Parathyroid adenoma (tissue), 2 donors: ENCODE measurements around the gene NHSL1.

Experiments
- H2AFZ ChIP-seq: fragments of 300-600 bp; sonication (generic); one replicate; pipeline ENCODE4 v1.7.0; 2017; ENCODE audit warnings: antibody characterized with exemption, mild to moderate bottlenecking
- H3K27ac ChIP-seq: fragments of 300-600 bp; sonication (generic); one replicate; pipeline ENCODE4 v1.7.0; 2017
- H3K27me3 ChIP-seq: fragments of 300-600 bp; sonication (generic); one replicate; pipeline ENCODE4 v1.7.0; 2017; ENCODE audit warnings: low read length; ENCODE audit not compliant: control insufficient read depth, insufficient read depth
- H3K36me3 ChIP-seq: fragments of 300-600 bp; sonication (generic); one replicate; pipeline ENCODE4 v1.7.0; 2017; ENCODE audit warnings: low read length; ENCODE audit not compliant: control insufficient read depth, insufficient read depth
- H3K4me1 ChIP-seq: fragments of 300-600 bp; sonication (generic); one replicate; pipeline ENCODE4 v1.7.0; 2017; ENCODE audit warnings: control low read depth
- H3K4me2 ChIP-seq: fragments of 300-600 bp; sonication (generic); one replicate; pipeline ENCODE4 v1.7.0; 2017; ENCODE audit warnings: low read length
- H3K4me3 ChIP-seq: fragments of 300-600 bp; sonication (generic); one replicate; pipeline ENCODE4 v1.7.0; 2017; ENCODE audit warnings: low read depth, low read length
- H3K79me2 ChIP-seq: fragments of 300-600 bp; sonication (generic); one replicate; pipeline ENCODE4 v1.7.0; 2017; ENCODE audit warnings: control low read depth
- H3K9ac ChIP-seq: fragments of 300-600 bp; sonication (generic); one replicate; pipeline ENCODE4 v1.7.0; 2017; ENCODE audit warnings: mild to moderate bottlenecking
- H3K9me3 ChIP-seq: fragments of 300-600 bp; sonication (generic); one replicate; pipeline ENCODE4 v1.7.0; 2017; ENCODE audit warnings: low read length; ENCODE audit not compliant: control insufficient read depth
- TF ChIP-seq, protein P1 (sequence below): fragments of 300-600 bp; sonication (generic); IDR thresholded peaks from one replicate; pipeline ENCODE4 v1.7.0; 2017; ENCODE audit warnings: antibody characterized with exemption, mild to moderate bottlenecking
- donor health status: primary hyperparathyroidism.

Gene NHSL1

GRCh38 chr6:138492871-138493270, 6.4 kb downstream of the NHSL1 start:
- H3K27me3 ChIP-seq = no peaks in the 10 kb centered on the region
- no peaks in the 10 kb centered on the region for H3K79me2 ChIP-seq
- H3K27ac ChIP-seq = no peak overlapping the region
- no peak overlapping the region for H3K4me2 ChIP-seq
- H3K4me3 ChIP-seq = no peak overlapping the region
- no peak overlapping the region for H2AFZ ChIP-seq
- H3K36me3 ChIP-seq = no peaks in the 10 kb centered on the region
- H3K9ac ChIP-seq = no peak overlapping the region
- TF ChIP-seq, protein P1, sequence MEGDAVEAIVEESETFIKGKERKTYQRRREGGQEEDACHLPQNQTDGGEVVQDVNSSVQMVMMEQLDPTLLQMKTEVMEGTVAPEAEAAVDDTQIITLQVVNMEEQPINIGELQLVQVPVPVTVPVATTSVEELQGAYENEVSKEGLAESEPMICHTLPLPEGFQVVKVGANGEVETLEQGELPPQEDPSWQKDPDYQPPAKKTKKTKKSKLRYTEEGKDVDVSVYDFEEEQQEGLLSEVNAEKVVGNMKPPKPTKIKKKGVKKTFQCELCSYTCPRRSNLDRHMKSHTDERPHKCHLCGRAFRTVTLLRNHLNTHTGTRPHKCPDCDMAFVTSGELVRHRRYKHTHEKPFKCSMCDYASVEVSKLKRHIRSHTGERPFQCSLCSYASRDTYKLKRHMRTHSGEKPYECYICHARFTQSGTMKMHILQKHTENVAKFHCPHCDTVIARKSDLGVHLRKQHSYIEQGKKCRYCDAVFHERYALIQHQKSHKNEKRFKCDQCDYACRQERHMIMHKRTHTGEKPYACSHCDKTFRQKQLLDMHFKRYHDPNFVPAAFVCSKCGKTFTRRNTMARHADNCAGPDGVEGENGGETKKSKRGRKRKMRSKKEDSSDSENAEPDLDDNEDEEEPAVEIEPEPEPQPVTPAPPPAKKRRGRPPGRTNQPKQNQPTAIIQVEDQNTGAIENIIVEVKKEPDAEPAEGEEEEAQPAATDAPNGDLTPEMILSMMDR = no peak
- no peaks in the 10 kb centered on the region for H3K9me3 ChIP-seq
- H3K4me1 ChIP-seq = no peaks in the 10 kb centered on the region

- H3K79me2 ChIP-seq = no peaks in the 10 kb centered on the region
- H3K4me2 ChIP-seq = no peak overlapping the region
- H3K4me3 ChIP-seq = no peak overlapping the region
- no peak overlapping the region for H3K27ac ChIP-seq
- no peaks in the 10 kb centered on the region for H3K36me3 ChIP-seq
- TF ChIP-seq, protein P1 = no peak
- no peaks in the 10 kb centered on the region for H3K4me1 ChIP-seq
- no peaks in the 10 kb centered on the region for H3K27me3 ChIP-seq
- no peaks in the 10 kb centered on the region for H3K9me3 ChIP-seq
- H3K9ac ChIP-seq = no peak overlapping the region
- H2AFZ ChIP-seq = no peak overlapping the region
Observed at GRCh38 chr6:138492113-138492512, 7.2 kb downstream of the NHSL1 start.

GRCh38 chr6:138491017-138491416, 8.3 kb downstream of the NHSL1 start:
- no peak overlapping the region for H2AFZ ChIP-seq
- H3K4me1 ChIP-seq = no peaks in the 10 kb centered on the region
- no peak overlapping the region for H3K4me3 ChIP-seq
- no peaks in the 10 kb centered on the region for H3K79me2 ChIP-seq
- H3K27ac ChIP-seq = no peak overlapping the region
- no peak overlapping the region for H3K4me2 ChIP-seq
- H3K9ac ChIP-seq = no peak overlapping the region
- H3K36me3 ChIP-seq = no peaks in the 10 kb centered on the region
- H3K27me3 ChIP-seq = no peaks in the 10 kb centered on the region
- H3K9me3 ChIP-seq = no peaks in the 10 kb centered on the region
- TF ChIP-seq, protein P1 = no peak

GRCh38 chr6:138489846-138490245, 9.4 kb downstream of the NHSL1 start:
- no peaks in the 10 kb centered on the region for H3K79me2 ChIP-seq
- no peaks in the 10 kb centered on the region for H3K4me1 ChIP-seq
- H3K36me3 ChIP-seq = no peaks in the 10 kb centered on the region

GRCh38 chr6:138487102-138487604, 12.1 kb downstream of the NHSL1 start:
- Histone ChIP-seq H3K4me1 (no peaks in the 10 kb centered on the region), H3K27me3 (no peaks in the 10 kb centered on the region), H2AFZ (no peak overlapping the region), H3K4me2 (no peak overlapping the region), H3K9me3 (no peaks in the 10 kb centered on the region), H3K79me2 (no peaks in the 10 kb centered on the region), H3K9ac (no peak overlapping the region), H3K27ac (no peak overlapping the region), H3K36me3 (no peaks in the 10 kb centered on the region), H3K4me3 (no peak overlapping the region)
- TF ChIP-seq, protein P1 = no peak

More at GRCh38 chr6:138489846-138490245, 9.4 kb downstream of the NHSL1 start:
- Histone ChIP-seq H3K9me3 (no peaks in the 10 kb centered on the region), H3K9ac (no peak overlapping the region), H3K27ac (no peak overlapping the region), H3K27me3 (no peaks in the 10 kb centered on the region), H3K4me3 (no peak overlapping the region), H3K4me2 (no peak overlapping the region), H2AFZ (no peak overlapping the region)
- TF ChIP-seq, protein P1 = no peak
